Stimulated activated CD4-positive, alpha-beta T cell treated with anti-CD3 and anti-CD28 coated beads, Interleukin-4, amount 100 ng/mL, for 4 hours (primary cell): Measurements from ENCODE around the gene CST3.

Experiments
- DNase-seq, 2 experiments: peaks; one replicate each; pipeline ENCODE4 v3.0.0-alpha.2; 2020

CST3 gene

DNA sequence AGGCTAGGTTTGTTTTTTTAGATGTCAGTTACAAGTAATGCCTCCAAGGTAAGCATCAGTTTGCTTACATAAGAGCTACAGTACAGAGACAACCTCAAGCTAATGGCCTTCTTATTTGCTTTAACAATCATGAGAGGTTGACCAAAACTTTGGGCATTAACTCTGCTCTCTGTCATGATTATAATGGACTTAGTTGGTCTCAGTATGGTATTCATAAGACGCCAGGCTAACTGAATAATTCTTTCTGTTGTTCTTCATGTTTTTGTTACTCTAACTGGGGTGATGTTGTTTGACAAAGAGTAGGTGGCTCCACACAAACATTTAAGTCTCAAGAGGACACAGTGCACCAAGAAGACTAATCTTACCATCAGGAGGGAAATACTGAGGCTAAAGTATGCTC, 41.8 kb downstream of the CST3 start:
- no peak for DNase-seq

DNA sequence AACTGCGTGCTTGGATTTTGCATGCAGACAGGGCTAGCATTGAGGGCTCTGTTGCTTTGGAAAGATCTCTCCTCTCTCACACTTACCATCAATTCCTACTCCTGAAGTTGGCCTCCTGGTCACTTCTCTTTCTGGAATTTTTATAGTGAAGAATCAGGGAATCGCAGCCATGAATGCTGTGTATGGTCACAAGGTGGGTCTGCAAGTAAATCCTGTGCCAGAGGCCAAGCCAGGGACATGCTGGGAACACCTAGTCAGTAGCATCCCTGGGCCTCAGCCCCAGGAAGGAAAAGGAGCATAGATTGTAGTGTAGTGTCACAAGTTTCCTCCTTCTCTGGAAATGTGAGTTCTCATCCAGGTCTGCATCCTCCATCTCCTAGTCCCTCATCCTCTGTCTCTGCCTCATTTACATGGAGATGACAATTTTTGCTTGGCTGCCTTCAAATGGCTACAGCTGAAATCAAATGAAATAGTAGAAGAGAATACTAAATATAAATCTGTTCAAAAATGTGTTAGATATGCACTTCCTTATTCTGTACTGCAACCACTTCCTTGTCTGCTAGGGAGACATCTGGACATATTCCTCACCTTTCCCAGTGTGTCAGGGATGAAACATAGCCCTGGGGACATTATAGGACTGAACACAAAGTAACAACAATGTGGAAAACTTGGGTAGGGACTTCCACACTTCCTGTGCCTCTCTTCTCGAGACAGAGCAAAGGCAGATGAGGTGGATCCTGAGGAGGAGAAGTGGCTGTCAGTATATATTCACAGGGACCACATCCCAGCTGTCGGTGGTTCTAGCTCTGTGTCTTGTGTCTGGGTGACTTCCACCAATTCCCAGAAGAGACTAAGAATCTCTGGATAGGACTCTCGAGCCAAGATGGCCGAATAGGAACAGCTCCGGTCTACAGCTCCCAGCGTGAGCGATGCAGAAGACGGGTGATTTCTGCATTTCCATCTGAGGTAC, 49.0 kb downstream of the CST3 start:
- DNase-seq: no peak

DNA sequence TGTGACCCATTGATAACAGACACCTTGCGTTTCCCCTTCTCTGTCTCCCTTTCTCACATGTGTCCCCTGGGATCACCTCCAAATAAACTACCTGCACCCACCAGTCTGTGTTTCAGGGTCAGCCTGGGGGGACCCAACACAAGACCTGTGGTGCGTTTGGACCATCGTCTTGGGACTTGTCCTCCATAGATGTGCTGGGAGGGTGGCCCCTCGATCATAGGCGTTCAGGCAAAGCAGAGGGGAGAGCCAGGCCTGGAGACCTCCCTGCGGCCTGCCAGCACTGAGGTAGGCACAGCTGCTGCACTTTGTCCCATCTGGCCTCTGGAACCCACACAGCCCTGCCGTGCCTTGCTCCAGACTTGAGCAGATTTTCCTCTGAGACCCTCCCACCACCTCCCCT, 50.1 kb downstream of the CST3 start:
- no peak for DNase-seq

DNA sequence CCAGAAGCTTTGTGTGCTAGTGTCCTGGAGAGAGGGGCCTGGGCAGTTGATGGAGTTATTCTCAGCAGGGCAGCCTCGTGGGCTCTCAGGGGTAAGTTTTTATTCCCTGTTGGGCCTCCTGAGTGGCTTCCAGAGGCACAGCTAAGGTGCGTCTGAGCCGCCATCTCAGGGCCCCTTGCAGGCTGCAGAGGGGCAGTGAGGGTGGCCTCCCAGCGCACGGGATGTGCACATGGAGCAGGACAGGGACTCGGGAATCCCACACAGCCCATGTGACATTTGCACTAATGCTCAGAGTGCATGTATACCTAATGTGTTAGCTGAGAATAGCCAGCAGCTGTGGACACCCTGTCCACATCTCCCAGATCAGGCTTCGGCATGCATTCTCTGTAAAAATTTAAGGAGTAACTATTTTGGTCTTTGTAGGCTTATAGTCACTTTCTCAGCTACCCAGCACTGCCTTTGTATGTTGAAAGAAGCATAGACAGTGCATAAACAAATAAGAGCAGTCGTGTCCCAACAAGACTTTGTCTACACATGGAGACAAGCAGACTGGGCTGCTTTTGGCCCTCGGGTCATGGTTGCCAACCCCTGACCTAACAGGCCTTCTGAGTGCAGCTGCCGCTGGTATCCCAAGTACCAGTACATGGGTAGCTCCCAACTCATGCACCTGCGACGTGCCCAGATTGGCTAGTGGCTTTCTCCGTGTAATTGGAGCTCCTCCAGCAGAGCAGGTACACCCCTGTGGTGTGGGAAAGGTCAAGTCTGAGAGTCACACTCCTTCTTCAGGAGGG, 50.8 kb downstream of the CST3 start:
- DNase-seq: no peak

DNA sequence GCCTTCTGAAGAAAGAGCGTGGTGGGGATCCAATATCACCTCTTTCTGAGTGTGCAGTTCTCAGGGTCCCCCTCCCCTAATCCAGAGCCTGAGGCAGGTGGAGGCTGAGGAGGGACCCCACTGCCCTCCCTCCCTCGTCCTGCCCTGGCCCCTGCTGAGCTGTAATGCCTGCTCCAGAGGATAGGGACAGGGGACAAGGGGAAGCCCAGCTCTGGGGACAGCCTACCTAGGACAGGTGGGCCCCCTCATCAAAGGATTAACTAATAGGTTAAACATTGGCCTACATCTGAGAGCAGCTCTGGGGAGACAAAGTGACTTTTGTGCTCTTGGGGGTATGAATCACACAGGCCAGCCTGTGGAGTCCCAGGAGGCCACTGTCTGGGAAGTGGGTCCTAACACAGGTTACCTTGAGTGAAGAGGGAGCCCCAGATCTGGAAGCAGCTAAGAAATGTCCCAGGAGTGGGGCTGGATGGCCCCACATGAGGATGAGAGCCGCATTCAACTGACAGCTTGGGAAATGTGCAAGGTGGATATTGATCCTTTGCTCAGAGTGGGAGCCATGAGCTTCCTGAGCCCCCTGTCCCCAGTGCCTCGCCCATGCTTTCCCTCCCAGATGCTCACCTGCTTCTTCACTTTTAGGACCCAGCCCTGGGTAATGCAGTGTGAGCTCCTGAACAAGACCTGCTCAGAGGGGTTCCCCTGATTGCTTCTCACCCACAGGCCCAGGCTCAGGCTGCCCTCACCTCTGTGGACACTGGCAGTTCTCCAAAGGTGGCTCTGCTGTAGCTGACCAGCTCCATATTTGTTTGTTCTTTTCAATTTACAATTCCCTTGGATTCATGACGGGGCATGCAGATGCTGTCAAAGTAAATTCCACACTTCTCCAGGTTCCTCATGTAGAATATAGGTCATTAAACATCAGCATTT, 51.7 kb downstream of the CST3 start:
- no peak for DNase-seq

DNA sequence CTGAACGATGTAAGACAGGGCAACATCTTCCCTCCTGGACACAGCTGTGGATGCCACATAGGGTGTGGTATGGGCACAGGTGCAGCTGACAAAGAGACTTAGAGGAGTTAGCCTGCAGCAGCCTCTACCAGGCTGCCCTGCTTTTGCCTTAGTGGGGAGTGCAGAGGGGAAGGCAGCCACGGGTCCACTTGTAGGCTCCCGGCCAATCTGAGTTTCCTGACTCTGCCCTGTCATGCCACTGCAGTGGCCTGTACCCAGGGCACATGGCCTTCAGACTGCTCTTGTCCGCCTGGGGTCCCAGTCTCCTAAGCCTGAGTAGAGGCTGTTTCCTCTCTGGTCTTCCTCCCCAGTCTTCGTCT, 52.3 kb downstream of the CST3 start:
- no peak for DNase-seq

DNA sequence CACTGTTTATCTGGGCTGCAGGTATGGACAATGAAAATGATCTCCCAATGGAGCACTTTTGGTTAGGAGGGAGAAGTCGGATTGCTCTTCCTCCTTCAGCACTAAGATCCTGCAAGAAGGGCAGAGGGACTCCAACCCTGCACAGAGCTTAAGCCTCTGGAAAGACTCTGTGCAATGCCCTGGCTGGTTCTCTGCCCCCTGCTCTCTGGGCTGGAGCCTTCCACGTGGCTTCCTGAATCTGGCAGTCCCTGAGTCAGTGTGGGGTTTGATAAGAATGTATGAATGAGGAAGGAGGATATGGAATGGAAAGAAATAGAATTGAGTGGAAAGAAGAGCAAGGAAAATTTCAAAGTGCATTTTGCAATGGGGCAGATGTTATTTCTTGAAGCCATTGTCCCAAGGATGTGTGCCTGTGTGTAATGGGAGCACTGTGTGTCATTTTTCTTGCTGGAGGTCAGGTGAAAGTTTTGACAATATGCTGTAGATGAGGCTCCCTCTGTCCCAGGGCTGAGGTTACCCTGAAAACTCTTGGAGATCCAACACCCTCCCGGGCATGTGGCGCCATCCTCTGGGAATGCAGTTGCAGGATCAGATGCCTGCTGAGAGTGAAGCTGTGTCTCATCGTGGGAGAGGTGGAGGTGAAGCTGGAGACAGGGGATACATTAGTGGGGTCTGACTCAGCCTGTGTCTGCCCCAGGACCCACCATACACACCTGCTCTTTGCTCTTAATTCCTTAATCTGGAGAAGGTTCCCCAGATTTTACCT, 53.1 kb downstream of the CST3 start:
- DNase-seq: no peak
